Esophagus muscularis mucosa (tissue), 4 donors: ENCODE results near the gene CYBB.

Experiments
- EP300 ChIP-seq: sonication (generic); formaldehyde crosslinking; IDR thresholded peaks from one replicate; pipeline ENCODE4 v1.6.1; 2017; ENCODE audit warnings: antibody characterized with exemption
- POLR2AphosphoS5 ChIP-seq, 2 donors: sonication (generic); formaldehyde crosslinking; IDR thresholded peaks; one replicate each; pipeline ENCODE4 v1.6.1; 2017; ENCODE audit warnings: antibody characterized with exemption in 2 of 2
- TF ChIP-seq, protein P1 (sequence below), 3 experiments: fragments of 200-600 bp in 2 of 3; fragments of 450-650 bp in 1 of 3; sonication (generic) in 2 of 3; IDR thresholded peaks; one replicate each; pipeline ENCODE4 v1.5.1; 2017 to 2019; ENCODE audit warnings: antibody characterized with exemption in 3 of 3, mild to moderate bottlenecking in 2 of 3, moderate library complexity in 1 of 3

DNA sequence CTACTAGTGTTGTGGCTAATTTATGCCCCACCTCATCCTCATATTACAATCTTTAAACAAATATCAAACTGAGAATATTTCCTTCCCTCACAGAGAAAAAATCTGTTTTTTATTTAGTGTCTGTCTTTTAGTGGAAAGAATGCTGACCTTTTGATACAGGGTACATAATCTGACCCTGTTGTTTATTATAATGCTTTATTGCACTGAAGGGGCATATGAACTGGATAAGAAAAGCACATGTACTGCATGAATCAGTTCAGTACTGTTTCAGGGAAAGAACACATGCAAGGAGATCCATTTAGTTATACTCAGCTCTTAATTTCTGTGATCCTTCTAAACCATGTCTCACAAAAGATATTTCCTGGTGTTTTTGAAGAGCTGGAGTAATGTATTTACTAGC is 83.0 kb downstream of the CYBB start:
- TF ChIP-seq EP300 (no peak), POLR2AphosphoS5 (IDR thresholded peaks at IDR 0.05) (no peak)
- TF ChIP-seq, protein P1, sequence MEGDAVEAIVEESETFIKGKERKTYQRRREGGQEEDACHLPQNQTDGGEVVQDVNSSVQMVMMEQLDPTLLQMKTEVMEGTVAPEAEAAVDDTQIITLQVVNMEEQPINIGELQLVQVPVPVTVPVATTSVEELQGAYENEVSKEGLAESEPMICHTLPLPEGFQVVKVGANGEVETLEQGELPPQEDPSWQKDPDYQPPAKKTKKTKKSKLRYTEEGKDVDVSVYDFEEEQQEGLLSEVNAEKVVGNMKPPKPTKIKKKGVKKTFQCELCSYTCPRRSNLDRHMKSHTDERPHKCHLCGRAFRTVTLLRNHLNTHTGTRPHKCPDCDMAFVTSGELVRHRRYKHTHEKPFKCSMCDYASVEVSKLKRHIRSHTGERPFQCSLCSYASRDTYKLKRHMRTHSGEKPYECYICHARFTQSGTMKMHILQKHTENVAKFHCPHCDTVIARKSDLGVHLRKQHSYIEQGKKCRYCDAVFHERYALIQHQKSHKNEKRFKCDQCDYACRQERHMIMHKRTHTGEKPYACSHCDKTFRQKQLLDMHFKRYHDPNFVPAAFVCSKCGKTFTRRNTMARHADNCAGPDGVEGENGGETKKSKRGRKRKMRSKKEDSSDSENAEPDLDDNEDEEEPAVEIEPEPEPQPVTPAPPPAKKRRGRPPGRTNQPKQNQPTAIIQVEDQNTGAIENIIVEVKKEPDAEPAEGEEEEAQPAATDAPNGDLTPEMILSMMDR (IDR thresholded peaks at IDR 0.05): no peak
